WTC11 (cell line): Measurements from ENCODE around the gene KLF11.

Source experiments
- CTCF ChIP-seq: fragments of 200-600 bp; IDR thresholded peaks from 2 replicates; pipeline ENCODE4 v1.8.0; 2022; ENCODE audit warnings: antibody characterized with exemption
- GRHL2 ChIP-seq: fragments of 250-450 bp; sonication (Bioruptor Pico); IDR thresholded peaks from 2 replicates; pipeline ENCODE4 v1.8.0; 2022; ENCODE audit warnings: mild to moderate bottlenecking, moderate library complexity; ENCODE audit not compliant: insufficient replicate concordance, severe bottlenecking
- MAX ChIP-seq: sonication (generic); formaldehyde crosslinking; IDR thresholded peaks from 2 replicates; pipeline ENCODE4 v1.8.0; 2022; ENCODE audit warnings: mild to moderate bottlenecking, missing genetic modification reagents
- NR2C2 ChIP-seq: sonication (generic); formaldehyde crosslinking; IDR thresholded peaks from 2 replicates; pipeline ENCODE4 v1.8.0; 2022; ENCODE audit warnings: mild to moderate bottlenecking, missing genetic modification reagents
- TEAD4 ChIP-seq: sonication (generic); formaldehyde crosslinking; IDR thresholded peaks from 2 replicates; pipeline ENCODE4 v1.8.0; 2022; ENCODE audit warnings: mild to moderate bottlenecking, missing genetic modification reagents

GRCh38 chr2:10027660-10028330, 15.6 kb upstream of the KLF11 start:
- TF ChIP-seq MAX (CRISPR knock-in tag) (no peak), NR2C2 (CRISPR knock-in tag) (no peak), CTCF (no peak), GRHL2 (CRISPR knock-in tag) (no peak), TEAD4 (CRISPR knock-in tag) (no peak)
